GM18498 (cell line): Measurements from ENCODE around the gene EXD3.
A peak's percentile ranks its signal among the peaks of the same experiment; 100 is the strongest.
"Not testable (repeated sequence)": the region's sequence is repeated elsewhere in the genome, so short reads cannot be mapped to it uniquely, and the experiment has no call there.

Experiments used
- ATAC-seq: cut with Tn5 transposase; IDR thresholded peaks from one replicate; pipeline ENCODE4 v1.9.1; 2021; ENCODE audit warnings: mild to moderate bottlenecking, moderate library complexity; ENCODE audit not compliant: unreplicated experiment

EXD3 gene

GRCh38 chr9:137415451-137415850, 7.5 kb downstream of the EXD3 start:
- no peak for ATAC-seq

DNA sequence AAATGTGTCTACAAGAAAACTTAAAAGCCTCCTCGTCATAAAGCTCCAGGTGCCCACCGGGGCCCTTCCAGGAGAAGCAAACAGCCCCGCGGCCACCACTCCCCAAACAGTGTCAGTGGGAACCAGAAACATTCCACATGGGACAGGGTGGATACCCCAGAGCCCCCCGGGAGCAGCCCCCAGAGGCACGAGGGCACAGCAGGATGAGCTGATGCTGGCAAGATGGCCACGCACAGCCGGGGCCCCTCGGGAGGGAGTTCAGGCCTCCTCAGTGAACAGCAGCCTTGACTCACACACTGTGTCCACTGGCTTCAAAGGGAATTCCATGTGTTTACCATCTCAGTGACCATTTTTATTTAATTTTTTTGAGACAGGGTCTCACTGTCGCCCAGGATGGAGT, 10.5 kb downstream of the EXD3 start:
- no peak for ATAC-seq

- ATAC-seq: no peak
Observed at GRCh38 chr9:137411645-137412380, 11.1 kb downstream of the EXD3 start.

DNA sequence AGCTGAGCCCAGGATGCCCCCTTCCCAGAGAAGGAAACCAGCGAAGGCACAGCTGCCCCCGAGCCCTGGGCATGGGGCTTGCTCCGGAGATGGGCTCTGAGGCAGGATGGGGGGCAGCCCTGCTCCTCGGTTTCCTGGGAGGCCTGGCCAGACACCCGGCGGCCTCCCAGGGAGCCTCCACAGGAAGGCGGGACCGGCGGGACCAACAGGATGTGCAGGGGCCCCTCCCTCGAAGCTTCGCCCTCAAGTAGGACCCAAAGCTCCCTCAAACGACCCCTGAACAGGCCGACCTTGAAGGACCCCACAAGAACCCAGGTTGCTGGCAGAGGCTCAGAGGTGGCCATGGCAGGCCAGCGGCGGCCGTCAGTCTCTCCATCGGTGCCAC, 11.7 kb downstream of the EXD3 start:
- no peak for ATAC-seq

DNA sequence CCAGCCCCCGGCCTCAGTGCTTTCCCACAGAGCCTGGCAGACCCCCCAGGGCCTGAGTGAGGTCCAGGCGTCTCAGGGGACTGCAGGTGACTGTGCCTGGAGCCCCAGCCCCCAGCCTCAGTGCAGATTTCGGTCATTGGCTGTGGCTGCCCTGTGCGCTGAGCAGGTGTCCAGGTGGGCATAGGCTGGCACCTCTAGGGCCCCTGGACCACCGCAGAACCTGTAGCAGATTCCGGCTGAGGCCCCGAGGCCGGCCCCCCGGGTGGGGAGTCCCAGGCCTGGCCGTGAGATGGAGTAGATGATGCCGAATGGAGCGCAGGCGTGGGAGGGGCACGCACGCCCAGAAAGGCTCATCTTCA, 12.1 kb downstream of the EXD3 start:
- no peak for ATAC-seq

DNA sequence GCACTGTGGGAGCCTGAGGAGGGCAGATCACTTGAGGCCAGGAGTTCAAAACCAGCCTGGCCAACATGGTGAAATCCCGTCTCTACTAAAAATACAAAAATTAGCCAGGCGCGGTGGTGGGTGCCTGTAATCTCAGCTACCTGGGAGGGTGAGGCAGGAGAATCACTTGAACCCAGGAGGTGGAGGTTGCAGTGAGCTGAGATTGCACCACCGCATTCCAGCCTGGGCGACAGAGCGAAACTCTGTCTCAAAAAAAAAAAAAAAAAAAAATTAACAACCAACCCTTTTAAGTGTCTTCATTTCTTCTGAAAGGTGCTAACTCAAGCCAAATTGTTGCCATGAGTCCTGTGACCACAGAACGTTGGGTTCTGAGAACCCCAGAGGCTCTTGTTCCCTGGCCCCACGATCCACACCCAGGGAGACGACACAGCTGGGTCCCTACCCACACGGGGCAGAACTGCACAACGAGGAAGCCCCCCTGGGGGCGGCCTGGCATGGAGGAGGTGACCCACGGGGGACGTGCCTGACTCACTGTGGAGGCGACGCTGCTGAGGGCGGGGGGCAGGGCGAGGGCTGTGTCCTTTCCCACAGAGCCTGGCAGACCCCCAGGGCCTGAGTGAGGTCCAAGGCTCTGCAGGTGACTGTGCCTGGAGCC, 12.6 kb downstream of the EXD3 start:
- ATAC-seq: not testable (repeated sequence)

GRCh38 chr9:137409515-137409914, 13.4 kb downstream of the EXD3 start:
- no peak for ATAC-seq

DNA sequence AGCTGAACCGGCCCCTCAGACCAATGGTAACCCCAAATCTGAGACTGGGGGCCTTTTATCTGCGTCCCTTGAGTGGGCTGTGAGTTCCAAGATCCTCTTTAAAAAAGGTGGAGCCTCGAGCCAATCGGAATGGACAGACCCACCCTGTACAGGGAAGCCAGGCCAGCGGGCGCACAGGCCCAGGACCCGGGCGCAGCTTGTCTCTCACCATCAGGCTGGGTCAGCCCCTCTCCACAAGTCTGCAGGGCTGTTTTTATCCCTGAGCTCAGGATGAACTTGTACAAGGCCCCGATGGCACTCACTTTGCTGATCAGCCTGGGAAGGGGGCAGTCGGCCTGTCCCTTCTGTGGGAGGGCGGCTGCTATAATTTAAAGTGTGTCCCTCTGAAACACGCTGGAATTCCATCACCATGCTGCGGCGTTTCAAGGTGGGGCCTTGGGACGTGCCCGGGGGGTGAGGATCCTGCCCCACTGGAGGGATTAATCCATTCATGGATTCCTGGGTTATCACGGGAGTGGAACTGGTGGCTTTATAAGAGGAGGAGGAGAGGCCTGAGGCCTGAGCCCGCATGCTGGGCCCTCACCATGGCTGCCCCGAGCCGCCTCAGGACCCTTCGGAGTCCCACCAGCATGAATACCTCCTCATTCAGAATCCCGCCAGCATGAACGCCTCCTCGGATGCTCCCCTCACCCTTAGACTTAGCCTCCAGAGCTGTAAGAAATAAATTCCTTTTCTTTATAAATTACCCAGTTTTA, 14.1 kb downstream of the EXD3 start:
- no peak for ATAC-seq

GRCh38 chr9:137407590-137408300, 15.2 kb downstream of the EXD3 start:
- no peak for ATAC-seq

DNA sequence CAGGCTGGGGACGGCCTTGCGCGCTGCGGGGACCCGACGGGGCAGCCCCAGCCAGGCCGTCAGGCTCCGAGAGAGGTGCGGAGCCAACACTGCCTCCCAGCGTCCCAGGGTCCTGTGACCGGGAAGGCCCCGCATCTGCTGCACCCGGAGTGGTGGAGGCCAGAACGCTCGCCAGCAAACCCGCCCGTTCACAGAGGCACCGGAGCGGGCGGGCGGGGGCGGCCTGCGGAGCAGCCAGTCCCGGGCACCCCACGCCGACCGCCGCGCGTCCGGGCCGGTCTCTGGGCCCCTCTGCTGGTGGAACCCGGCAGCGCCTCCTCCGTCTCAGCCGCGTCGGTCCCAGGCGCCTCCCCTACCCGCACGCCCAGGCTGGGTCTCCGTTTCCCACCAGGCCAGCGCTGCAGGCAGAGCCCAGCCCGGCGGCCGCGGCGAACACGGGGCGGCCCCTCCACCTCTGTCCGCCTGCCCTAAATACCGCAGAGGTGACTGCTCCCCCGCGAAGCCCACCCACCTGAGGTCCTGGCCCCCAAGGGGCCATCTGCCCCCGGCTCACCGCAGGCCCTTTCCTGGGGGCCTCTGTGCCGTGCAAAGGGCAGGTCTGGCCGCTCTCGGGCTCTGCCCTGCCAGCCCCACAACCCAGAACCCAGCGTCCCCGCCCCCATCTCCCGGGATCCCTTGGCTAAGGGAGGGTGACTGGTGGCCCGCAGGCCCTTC, 15.9 kb downstream of the EXD3 start:
- peak; percentile 46 for ATAC-seq

GRCh38 chr9:137406085-137406760, 16.7 kb downstream of the EXD3 start:
- no peak for ATAC-seq

- ATAC-seq: no peak
Observed at GRCh38 chr9:137405677-137406081, 17.3 kb downstream of the EXD3 start.

DNA sequence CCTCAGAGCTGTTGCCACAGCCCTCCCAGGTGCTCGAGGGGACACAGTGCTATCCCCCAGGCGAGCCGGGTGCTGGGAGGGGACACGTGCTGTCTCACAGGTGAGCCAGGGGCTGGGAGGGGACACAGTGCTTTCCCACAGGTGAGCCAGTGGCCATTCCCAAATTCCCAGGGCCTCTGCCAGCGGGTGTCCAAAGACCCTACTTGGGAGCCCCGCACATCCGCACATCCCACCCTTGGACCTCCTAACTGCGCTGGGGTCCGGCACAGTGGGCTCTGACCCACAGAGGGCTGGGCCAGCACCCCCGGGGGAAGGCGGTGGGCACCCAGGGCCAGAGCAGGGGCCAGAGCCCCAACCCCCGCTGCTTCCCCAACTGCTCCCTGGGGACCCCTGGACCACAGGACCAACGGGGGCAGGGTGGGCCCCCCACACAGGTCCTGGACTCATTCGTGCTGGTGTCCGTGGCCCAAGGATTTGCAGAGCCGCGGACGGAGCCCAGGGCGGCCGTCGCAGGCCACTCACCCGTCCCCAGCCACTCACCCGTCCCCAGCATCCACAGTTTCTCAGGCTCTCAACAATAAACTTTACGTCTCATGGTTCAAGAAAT, 17.9 kb downstream of the EXD3 start:
- ATAC-seq: no peak

GRCh38 chr9:137403269-137403668, 19.7 kb downstream of the EXD3 start:
- ATAC-seq: no peak

GRCh38 chr9:137402746-137403145, 20.2 kb downstream of the EXD3 start:
- ATAC-seq: no peak

- no peak for ATAC-seq
Observed at GRCh38 chr9:137398561-137399468, 24.1 kb downstream of the EXD3 start.

- no peak for ATAC-seq
Observed at GRCh38 chr9:137397675-137398423, 25.1 kb downstream of the EXD3 start.
